ENCODE measurements around the gene PTPN20.

Gene PTPN20

DNA sequence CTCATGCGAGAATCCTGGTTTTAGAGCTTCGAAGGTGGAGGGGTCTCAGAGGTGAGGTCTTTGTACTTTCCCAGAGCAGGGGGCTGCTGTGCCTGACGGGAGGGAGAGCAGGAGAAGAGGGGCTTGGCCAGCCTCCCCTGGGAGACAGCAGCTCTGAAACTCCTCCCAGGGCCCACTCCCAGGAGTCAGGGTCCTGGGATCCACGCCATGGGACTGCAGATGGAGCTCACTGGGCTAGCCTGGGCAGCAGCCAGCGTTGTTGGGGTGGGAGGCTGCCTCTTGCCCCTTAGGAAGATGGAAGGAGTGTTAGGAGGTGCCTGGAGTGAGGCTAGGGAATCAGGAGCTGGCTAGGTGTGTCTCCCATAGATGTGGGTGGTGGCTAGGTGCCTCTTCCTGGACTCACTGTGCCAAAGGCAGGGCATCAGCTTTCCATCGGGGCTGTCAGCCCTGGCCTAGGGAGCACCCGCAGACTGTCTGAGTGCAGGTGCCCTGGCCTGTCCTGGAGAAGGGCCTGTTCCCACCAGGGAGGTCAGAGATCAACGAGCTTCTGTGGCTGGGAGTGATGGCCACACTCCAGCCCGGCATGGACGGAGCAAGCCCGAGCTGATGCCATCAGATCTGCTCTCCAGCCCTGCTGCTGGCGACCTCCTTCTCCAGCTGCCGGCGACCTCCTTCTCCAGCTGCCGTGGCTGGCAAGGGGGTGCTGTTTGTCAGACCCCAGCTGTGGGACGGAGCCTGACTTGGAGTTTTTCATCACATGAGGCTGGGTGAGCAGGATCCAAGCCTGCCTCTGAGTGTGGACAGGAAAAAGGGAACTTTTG lies 111.3 kb downstream of the PTPN20 start:
- peak; percentile 57 for DNase-seq

DNA sequence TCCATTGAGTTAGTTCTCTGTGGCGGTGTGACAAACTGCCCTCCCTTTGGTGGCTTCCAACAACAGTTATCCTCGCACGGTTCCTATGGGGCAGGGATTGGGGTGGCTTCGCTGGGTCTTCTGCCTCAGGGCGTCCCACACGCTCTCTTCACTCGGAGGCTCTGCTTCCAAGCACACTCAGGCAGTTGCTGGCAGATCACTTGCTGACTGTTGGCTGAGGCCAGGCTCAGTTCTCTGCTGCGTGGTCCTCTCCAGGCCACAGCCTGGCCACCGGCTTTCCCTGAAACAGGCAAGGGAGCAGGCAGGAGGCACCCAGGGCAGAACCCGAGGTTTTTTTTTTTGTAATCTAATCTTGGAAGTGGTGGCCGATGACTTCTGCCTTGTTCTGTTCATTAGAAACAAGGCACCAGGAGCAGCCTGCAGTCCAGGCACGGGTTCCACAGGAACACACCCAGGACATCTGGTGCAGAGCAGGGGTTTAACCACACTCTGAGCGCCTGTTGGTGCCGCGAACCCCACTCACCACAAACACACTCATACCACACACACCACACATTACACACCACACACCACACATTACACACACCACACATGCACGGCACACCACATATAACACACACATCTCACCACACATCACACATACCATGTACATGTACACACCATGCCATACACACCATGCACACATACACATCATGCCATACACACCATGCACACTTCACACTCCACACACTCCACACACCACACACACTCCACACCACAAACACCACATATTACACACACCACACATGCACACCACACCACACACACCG lies 112.2 kb downstream of the PTPN20 start:
- peak; percentile 47 for DNase-seq

DNA sequence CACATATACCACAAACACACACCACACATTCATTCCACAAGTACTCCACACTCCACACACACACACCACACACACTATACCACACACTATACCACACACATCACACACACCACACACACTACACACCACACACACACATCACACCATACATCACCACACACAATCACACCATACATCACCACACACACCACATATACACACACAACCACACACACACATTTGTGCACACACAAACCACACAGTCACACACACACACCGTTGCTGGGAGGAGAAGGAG lies 112.8 kb downstream of the PTPN20 start:
- no peak for DNase-seq

DNA sequence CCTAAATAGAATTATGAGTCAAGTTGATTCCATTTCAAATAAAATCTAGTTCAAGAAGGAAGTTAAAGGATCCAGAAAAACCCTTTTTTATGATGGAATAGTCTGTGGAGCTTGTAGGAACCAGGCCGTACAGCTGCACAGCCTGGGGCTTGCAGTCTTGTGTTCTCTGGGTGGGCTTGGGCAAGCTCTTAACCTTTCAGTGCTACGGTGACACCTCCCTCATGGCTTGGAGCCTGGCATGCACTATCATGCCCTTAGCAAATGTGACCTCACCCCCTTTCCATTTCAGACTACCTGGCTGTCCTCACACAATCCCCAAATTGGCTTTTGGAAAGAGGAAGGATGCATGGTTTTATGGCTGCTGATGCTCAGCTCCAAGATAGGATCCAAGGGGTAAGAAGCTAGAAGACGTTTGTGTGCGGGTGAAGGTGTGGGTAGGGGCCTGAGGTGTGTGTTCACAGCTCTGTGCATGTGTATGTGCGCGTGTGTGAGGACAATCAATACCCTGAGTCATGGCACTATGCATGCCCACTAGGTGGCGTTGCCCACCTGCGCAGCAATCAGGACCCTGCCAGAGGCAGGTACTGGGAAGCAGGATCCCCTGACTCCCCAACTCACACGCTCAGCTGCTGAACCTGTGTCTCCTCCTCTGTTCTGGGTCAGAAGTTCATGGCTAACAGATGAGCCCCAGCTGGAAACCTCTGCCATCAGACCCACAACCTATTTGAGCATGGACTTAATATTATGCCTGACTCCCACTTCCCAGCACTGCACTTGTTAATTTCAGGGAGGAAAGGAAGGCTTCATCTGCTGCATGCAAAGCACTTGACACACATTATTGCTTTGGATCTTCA lies 113.4 kb downstream of the PTPN20 start:
- peak; percentile 74 for DNase-seq

DNA sequence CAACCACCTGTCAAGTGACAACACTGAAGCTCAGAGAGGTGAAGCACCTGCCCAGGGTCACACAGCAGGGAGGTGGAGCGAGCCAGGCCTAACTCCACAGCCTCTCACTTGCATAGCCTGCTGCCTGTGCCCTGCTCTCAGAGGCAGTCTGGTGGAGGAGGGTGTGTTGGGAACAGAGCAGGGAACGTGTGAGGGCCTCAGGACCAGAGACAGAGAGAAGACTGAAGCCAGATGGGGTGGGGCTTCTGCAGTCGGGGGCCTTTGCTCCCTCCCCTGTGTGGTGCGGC lies 114.0 kb downstream of the PTPN20 start:
- peak; percentile 21 for DNase-seq

- DNase-seq: peak; percentile 54
Measured at GRCh38 chr10:47025540-47026300, 114.5 kb downstream of the PTPN20 start.

DNA sequence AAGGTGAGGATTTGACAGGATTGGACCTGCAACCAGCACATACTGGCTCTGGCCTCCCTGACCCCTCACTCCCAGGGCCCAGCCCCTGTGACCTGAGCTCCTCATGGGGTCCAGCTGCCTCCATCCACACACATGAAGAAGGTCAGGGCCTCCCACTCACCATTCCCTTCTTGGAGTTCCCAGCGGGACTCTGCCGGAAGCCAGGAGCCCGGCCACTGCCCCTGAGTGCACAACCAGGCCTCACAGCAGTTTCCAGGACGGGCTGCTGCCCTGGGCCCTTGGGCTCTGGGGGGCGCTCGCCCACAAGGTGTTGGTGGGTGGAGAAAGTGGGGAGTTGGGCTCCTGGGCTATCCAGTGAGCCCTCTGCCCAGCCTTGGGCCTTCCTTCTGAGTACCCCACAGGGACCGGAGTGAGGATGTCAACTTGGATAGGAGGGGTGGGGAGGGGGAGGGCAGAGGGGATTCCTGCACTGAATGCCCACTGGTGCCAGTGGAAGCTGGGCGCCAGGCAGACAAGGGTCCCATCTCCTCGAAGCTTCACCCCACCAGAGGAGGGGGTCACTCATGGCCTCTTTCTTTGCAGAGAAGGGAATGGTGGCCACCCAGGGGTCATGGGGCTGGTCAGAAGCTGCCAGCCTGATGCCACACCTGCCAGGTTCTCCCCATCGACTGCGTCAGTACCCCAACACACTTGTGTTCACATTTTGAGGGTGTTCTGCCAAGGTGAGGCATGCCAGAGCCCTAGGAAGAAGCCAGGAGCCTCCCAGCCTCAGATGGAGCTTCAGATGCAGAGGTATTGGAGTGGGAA lies 115.3 kb downstream of the PTPN20 start:
- DNase-seq: peak; percentile 16

DNA sequence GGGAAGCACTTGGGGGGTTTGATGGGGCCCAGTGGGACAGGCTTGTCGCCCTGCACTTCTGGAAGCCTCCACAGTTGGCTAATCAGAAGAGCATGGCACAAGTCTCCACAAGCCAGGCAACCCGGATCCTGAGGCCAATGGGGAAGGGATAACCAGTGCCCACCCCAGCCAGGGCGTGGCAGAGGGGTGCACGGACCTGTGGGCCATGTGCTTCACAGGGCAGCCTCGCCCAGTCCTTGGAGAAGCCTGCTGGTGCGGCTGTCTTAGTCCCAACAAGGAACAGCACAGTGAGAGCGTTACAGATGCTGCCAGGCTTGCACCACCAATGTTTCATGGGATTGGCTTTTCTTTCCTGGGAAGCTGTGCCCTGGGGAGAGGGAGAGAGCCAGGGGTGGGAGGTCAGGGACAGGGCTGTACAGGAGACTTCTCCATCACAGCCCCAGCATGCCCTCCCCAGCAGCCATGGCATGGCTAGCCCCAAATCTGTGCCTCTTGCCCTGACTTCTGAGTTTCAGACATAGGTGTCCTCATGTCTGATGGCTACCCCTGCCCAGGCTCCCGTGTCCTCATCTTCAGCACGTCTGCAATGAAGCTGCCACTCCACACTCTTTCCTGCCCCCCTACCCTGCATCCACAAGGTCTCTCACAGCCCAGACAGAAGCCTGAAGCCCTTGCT lies 116.0 kb downstream of the PTPN20 start:
- DNase-seq: peak; percentile 15

DNA sequence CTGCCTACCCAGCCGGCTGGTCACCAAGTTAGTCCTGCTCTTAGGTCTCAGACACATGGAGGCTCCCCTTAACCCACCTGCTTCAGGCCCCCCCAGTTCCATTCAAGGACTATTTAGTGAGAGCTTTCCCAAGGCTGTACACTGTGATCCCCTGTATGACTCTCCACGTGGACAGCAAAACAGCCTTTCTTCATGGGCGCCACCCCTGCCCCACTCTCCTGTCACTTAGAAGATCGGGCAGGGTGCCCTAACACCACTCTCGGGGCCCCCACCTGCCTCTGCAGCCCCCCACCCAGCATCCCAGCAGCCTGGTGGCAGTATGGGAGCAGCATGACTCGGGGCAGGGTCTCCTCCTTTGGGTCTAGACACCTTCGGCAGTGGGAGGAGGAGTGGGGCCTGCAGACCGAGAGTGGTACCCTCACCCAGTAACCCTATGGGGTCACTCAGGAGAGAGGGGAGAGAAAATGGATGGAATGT lies 116.6 kb downstream of the PTPN20 start:
- no peak for DNase-seq

DNA sequence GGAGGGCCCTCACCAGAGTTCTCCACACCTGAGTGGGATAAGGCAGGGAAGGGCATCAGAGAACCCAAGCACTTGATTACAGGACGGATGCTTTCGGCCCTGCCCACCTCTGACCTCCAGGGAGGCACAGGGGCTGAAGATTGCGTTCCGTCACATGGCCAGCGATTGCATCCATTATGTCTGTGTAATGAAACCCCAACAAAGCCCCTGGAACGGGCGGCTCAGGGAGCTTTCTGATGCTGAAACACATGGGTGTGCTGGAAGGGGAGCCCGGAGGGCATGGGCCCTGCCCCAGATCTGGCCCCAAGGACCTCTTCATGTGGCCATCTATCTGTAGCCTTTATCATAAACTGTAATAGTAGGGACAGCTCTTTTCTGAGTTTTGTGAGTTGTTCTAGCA lies 117.2 kb downstream of the PTPN20 start:
- DNase-seq: no peak

DNA sequence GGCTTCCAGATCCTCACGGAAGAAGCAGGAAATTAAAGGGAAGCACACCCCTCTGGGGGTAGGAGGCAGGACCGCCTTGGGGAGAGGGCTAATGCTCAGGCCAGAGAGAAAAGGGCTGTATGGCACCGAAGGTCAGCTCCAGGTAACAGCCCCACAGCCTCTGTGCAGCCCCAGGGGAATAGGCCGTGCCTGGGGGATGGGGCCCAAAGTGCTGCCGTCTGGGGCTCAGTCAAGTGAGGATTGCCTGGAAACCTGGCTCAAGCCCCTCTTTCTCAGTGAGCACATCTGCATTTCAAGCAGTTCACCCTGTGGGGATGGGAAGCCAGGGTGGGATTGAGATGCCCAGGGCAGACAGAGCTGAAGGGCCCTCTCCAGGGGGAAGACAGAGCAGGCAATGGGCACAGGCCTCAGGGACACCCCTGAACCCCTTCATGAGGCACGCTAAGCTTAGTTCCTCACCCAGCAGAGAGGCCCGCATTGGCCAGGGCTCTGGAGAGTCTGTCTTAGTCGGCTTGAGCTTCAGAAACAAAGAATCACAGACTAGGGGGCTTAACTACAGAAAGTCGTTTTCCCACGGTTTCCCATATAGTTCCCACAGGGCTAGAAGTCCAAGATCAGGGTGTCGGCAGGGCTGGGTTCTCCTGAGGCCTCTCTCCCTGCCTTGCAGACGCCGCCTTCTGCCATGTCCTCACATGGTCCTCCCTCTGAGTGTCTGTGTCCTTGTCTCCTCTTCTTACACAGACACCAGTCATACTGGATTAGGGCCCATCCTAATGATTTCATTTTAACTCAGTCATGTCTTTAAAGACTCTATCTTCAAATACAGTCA lies 118.2 kb downstream of the PTPN20 start:
- DNase-seq: peak; percentile 15

GRCh38 chr10:47030191-47030703 lies 119.0 kb downstream of the PTPN20 start:
- DNase-seq: peak; percentile 58

GRCh38 chr10:47031211-47031900 lies 120.1 kb downstream of the PTPN20 start:
- DNase-seq: peak; percentile 85

DNA sequence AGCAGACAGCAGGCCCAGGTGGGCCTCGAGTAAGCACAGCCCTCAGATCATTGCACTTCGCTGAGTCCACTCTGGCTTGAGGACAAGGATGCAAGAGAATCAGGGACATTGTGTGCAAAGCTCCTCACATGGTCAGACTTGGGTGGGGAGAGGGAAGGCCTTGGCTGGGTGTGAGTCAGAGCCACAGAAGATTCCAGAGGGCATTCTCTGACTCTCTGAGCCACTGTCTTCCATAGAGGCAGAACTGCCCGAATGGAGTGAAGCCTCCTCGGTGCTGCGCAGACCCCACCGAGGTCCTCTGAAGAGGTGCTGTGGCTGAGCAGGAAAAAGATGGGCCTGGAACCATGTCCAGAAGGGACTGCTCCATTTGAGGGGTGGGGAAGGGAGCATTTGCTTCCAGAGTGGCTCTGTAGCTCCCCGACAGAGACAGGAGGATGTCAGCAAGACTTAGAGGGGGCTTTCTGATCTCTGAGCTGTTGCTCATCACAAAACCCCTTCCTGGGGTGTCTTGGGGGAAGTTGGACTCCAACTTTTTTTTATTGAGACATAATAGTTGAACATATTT lies 120.8 kb downstream of the PTPN20 start:
- no peak for DNase-seq

- DNase-seq: no peak
Measured at GRCh38 chr10:47033081-47033480, 121.9 kb downstream of the PTPN20 start.

DNA sequence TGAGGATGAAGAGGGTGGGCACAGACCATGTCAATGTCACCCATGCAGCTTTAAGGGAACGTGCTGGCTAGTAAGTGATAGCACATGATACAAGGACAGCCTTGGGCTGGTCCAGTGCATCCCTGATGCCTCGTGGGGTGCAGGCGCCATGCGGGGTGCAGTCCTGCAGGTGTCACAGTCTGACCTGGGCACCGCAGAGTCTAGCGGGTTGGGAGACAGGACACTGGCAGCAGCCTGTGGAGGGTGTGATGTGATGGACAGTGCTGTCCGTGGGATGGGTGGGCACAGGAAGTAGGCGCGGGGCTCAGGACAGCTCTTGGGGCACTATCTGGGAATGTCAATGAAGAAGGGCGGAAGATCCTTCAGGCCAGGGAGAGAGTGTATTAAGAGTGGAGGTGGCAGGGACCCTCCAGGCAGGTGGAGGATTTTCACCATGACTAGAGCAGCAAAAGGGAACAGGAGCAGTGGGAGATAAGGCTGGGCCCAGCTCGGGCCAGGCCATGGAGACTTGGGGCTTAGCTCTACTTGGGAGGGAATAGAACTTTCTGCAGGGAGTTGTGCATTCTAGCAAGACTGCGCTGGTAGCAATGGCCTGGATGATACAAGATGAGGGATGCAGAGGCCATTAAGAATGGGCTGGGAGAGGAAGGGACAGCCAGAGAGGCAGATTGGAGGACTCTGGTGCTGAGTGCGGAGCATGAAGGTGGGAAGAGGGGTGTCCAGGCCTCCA lies 122.5 kb downstream of the PTPN20 start:
- DNase-seq: no peak

GRCh38 chr10:47034441-47035051 lies 123.3 kb downstream of the PTPN20 start:
- DNase-seq: peak; percentile 15
